Lower leg skin (tissue), 3 donors: ENCODE measurements around the gene CFDP1.

Experiments
- CTCF ChIP-seq, 3 donors: fragments of 450-650 bp; IDR thresholded peaks; one replicate each; pipeline ENCODE4 v1.5.1; 2016; ENCODE audit warnings: antibody characterized with exemption in 3 of 3, mild to moderate bottlenecking in 3 of 3, moderate library complexity in 2 of 3
- POLR2A ChIP-seq, 2 donors: fragments of 450-650 bp; IDR thresholded peaks; one replicate each; pipeline ENCODE4 v1.6.1; 2016 to 2017; ENCODE audit warnings: antibody characterized with exemption in 2 of 2, mild to moderate bottlenecking in 1 of 2, moderate library complexity in 1 of 2

GRCh38 chr16:75264999-75265910 is 168.0 kb downstream of the CFDP1 start:
- TF ChIP-seq CTCF (IDR thresholded peaks at IDR 0.05), result no peak
- no peak for TF ChIP-seq POLR2A (IDR thresholded peaks at IDR 0.05)
